Thyroid gland (tissue), 4 donors: ENCODE data around the gene UBA6.

Experiments
- POLR2A ChIP-seq, 2 donors: fragments of 450-650 bp; IDR thresholded peaks; one replicate each; pipeline ENCODE4 v1.6.1; 2017; ENCODE audit warnings: antibody characterized with exemption in 2 of 2, mild to moderate bottlenecking in 2 of 2, moderate library complexity in 1 of 2
- TF ChIP-seq, protein P1 (sequence below), 6 experiments: fragments of 200-600 bp in 3 of 6; fragments of 450-650 bp in 3 of 6; sonication (generic) in 3 of 6; IDR thresholded peaks; one replicate each; pipeline ENCODE4 v1.5.1; 2016 to 2019; ENCODE audit warnings: antibody characterized with exemption in 6 of 6, mild to moderate bottlenecking in 2 of 6, inconsistent platforms in 1 of 6, moderate library complexity in 1 of 6

DNA sequence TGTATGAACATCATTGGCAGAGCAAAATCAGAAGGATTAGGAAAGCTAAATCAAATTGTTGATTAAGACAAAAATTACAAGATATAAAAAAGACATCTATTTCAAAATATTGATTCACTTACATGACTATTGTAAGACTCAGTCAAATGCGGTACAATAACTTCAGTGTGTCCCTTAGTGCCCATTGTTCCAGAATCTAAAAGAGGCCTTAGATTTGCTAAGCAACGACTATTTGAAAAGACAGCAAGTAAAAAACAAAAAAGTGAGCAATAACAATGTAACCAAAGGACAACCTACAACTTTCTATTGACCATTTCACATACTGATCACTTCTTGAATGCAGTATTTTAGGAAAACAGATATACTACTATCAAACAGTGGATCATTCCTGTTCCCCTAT lies 65.6 kb downstream of the UBA6 start:
- TF ChIP-seq, protein P1, sequence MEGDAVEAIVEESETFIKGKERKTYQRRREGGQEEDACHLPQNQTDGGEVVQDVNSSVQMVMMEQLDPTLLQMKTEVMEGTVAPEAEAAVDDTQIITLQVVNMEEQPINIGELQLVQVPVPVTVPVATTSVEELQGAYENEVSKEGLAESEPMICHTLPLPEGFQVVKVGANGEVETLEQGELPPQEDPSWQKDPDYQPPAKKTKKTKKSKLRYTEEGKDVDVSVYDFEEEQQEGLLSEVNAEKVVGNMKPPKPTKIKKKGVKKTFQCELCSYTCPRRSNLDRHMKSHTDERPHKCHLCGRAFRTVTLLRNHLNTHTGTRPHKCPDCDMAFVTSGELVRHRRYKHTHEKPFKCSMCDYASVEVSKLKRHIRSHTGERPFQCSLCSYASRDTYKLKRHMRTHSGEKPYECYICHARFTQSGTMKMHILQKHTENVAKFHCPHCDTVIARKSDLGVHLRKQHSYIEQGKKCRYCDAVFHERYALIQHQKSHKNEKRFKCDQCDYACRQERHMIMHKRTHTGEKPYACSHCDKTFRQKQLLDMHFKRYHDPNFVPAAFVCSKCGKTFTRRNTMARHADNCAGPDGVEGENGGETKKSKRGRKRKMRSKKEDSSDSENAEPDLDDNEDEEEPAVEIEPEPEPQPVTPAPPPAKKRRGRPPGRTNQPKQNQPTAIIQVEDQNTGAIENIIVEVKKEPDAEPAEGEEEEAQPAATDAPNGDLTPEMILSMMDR (IDR thresholded peaks at IDR 0.05) = no peak
- TF ChIP-seq POLR2A (IDR thresholded peaks at IDR 0.05) = no peak
